ENCODE data around the gene VAV2.

The VAV2 gene

GRCh38 chr9:133797406-133798105, 194.6 kb downstream of the VAV2 start:
- in situ Hi-C loops (cut with MboI; ENCODE audit: low pct_unique_long_range_greater_than_20kb, low sequenced_read_pairs, unreplicated experiment) = no loop called here
- no peak for TF ChIP-seq CTCF (IDR thresholded peaks at IDR 0.05; ENCODE audit: extremely low read depth, insufficient read depth, missing control alignments)
- no peak for DNase-seq (ENCODE audit: low spot score)

- no peak for DNase-seq (ENCODE audit: low spot score)
- in situ Hi-C loops (cut with MboI; ENCODE audit: low pct_unique_long_range_greater_than_20kb, low sequenced_read_pairs, unreplicated experiment) = no loop called here
- TF ChIP-seq CTCF (IDR thresholded peaks at IDR 0.05; ENCODE audit: extremely low read depth, insufficient read depth, missing control alignments) = no peak
These were observed 195.6 kb downstream of the VAV2 start for GRCh38 chr9:133796562-133796961.

GRCh38 chr9:133795049-133795448, 197.1 kb downstream of the VAV2 start:
- TF ChIP-seq CTCF (IDR thresholded peaks at IDR 0.05; ENCODE audit: extremely low read depth, insufficient read depth, missing control alignments) = no peak
- DNase-seq (ENCODE audit: low spot score) = no peak
- in situ Hi-C loops (cut with MboI; ENCODE audit: low pct_unique_long_range_greater_than_20kb, low sequenced_read_pairs, unreplicated experiment) = no loop called here

GRCh38 chr9:133794016-133794760, 197.9 kb downstream of the VAV2 start:
- in situ Hi-C loops (cut with MboI; ENCODE audit: low pct_unique_long_range_greater_than_20kb, low sequenced_read_pairs, unreplicated experiment) = no loop called here

GRCh38 chr9:133793471-133793870, 198.7 kb downstream of the VAV2 start:
- no peak for DNase-seq (ENCODE audit: low spot score)
- in situ Hi-C loops (cut with MboI; ENCODE audit: low pct_unique_long_range_greater_than_20kb, low sequenced_read_pairs, unreplicated experiment) = no loop called here
- no peak for TF ChIP-seq CTCF (IDR thresholded peaks at IDR 0.05; ENCODE audit: extremely low read depth, insufficient read depth, missing control alignments)

More at GRCh38 chr9:133794016-133794760, 197.9 kb downstream of the VAV2 start:
- no peak for TF ChIP-seq CTCF (IDR thresholded peaks at IDR 0.05; ENCODE audit: extremely low read depth, insufficient read depth, missing control alignments)
- no peak for DNase-seq (ENCODE audit: low spot score)

GRCh38 chr9:133792721-133793470, 199.2 kb downstream of the VAV2 start:
- peak; percentile 95 for TF ChIP-seq CTCF (IDR thresholded peaks at IDR 0.05; ENCODE audit: extremely low read depth, insufficient read depth, missing control alignments)
- in situ Hi-C loops (cut with MboI; ENCODE audit: low pct_unique_long_range_greater_than_20kb, low sequenced_read_pairs, unreplicated experiment) = no loop called here
- DNase-seq (ENCODE audit: low spot score) = peak; percentile 87

All from GM13977 (cell line).